AG08396 (cell line): Measurements from ENCODE around the gene SH2D1B.

Experiments used
- DNase-seq: peaks from one replicate; pipeline ENCODE4 v3.0.0; 2012; ENCODE audit warnings: low spot score, mixed read lengths

Gene SH2D1B

DNA sequence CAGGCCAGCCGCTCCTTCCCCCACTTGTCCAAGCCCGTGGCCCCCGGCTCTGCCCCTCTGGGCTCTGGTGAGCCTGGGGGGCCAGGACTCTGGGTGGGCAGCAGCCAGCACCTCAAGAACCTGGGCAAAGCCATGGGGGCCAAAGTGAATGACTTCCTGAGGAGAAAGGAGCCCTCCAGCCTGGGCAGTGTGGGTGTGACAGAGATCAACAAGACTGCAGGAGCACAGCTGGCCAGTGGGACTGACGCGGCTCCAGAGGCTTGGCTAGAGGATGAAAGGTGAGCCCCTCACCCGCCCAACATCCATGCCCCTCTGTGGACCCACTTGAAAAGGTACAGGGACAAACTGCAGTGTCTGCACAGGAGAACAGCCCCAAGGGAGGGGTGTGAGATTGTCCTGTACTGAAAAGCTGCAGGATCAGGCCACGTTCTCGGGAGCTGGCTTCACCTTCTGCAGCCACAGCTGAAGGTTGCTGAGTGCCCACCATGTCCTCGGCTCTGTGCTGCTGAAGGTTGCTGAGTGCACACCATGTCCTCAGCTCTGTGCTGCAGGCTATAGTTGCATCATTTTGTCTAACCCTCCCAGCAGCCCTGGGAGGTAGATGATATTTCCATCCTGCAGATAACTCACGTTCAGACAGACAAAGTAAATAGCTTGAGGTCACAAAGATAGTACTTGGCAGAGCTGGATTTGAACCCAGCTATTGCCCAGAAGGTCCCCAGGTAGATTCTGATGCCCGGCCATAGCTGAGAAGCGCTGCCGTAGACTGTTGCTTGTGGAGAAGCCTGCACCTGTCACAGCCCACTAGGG is 29.8 kb downstream of the SH2D1B start:
- DNase-seq, result no peak

DNA sequence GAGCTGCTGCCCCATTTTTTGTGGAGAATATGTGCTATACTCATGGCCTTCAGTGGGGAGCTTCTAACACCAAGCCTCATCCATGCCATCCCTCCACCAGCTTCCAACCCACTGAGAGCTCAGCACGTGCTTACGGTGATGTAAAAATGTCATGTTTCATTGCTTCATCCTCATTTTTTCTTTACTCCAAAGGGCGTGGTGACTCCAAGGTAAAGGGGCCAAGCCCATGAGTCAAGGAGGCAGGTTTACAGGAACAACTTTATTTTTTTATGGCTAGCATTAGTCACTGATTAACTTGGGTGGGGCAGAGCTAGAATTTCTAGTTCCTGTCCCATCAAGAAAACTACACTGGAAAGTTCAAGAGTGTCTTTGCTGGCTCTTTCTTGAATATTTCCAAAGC is 30.6 kb downstream of the SH2D1B start, which contains the start of gene C1orf226:
Gene C1orf226 (plus strand): TSS at position 346 of the 400 bp plus-strand sequence. CDS start 174 bp downstream, outside the sequence.
- DNase-seq, result no peak

DNA sequence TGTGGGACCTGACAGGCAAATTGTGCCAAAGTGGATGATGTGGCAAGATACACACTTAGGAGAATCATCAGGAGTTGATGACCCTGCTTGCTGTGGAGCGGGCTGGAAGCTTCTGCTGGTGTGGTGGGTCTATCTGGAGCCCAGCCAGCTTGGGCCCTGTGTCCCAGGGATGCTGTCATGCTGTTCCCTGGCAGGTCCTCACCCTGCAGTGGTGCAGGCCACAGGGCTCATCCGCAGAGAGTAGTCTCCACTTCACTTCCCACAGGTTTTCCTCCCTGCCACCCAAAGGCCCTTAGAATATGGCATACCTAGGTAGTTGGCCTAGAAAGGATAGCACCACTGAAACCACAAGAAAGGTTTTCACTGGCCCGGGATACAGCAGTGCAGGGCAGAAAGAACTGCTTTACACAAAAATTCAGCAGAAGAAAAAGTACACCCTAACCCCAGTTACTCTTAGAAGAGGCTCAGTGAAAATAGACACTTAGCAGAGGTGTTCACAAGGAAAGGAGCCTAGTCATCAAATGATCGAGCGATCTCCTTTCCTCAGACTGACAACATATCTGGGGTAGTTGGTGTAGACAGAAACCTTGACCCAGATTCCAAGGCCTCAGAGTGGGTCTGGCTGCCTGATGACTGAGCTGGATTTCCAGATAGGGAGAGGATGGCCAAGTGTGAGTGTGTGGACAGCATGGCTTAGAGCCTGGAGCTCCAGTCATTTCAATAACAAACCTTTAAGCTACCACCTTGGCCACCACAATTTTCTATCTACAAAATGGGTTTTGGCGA is 31.7 kb downstream of the SH2D1B start:
- no peak for DNase-seq

DNA sequence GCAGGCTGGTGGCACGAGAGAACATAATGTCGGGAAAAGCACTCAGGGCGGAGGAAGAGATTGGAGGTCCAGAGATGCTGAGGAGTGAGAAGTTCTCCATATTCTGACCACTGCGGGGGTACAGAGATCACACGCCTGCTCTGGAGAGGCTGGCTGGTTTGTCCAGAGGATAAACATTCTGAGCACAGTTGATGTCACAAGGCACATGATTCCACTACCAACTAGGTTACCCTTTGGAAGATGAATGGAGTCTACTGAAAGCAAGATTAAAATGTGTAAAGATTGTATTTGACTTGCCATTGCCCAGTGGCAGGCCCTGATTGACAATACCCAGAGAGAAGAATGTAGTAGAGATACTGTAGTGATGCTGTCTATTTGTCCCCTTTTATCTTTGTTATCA is 35.2 kb downstream of the SH2D1B start, which contains the start of gene SPATA46:
Gene SPATA46 (minus strand): TSS at position 164 of the 400 bp plus-strand sequence. CDS start 64 bp downstream, at position 100.
- DNase-seq, result no peak

GRCh38 chr1:162375463-162375862 is 36.5 kb downstream of the SH2D1B start:
- DNase-seq, result no peak

DNA sequence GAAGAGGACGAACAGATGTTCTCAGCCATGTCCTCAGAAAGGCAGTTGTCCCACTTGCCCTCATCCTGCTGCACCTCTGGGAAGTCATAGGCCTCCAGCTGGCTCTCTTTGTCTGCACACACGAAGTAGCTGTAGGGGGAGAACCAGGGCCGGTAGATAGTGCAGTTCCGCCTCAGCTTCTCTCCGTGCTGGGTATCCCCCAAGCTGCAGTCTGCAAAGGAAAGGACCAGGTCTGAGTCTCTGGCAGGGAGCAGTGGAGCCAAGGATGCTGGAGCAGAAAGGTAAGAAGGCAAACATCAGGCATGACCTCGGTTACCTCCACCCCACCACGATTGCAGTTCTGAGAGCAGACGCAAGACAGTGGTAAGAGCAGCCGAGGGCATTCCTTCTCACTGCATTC is 37.5 kb downstream of the SH2D1B start:
- DNase-seq, result no peak

GRCh38 chr1:162373541-162374260 is 38.2 kb downstream of the SH2D1B start:
- peak; percentile 29 for DNase-seq

GRCh38 chr1:162373072-162373427 is 38.9 kb downstream of the SH2D1B start:
- DNase-seq, result no peak

- DNase-seq, result no peak
Measured at GRCh38 chr1:162372159-162373071, 39.5 kb downstream of the SH2D1B start.

GRCh38 chr1:162371611-162372010 is 40.3 kb downstream of the SH2D1B start:
- peak; percentile 49 for DNase-seq

GRCh38 chr1:162370721-162371120 is 41.2 kb downstream of the SH2D1B start:
- no peak for DNase-seq

DNA sequence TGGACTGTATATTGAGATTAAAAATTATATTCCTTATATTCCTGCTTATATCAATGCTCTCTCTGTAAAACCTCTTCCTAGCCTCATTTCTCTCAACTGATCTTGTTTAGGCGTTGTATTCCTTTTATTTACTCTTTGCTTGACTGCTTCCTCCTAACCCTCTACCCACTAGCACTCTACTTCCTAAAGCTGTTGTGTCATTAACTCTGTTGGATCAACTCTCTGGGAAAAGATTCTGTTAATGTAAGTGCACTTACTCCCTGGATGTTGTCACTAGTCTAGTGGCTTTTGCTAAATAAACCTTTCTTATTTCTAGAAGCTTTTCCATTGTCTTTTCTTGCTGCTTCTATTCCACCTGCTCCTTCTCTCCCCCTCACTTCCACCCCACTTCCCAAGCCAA is 41.8 kb downstream of the SH2D1B start:
- no peak for DNase-seq

GRCh38 chr1:162369571-162369970 is 42.4 kb downstream of the SH2D1B start:
- no peak for DNase-seq

GRCh38 chr1:162368451-162368850 is 43.5 kb downstream of the SH2D1B start:
- DNase-seq, result no peak

- no peak for DNase-seq
Measured at GRCh38 chr1:162367772-162368171, 44.2 kb downstream of the SH2D1B start.

DNA sequence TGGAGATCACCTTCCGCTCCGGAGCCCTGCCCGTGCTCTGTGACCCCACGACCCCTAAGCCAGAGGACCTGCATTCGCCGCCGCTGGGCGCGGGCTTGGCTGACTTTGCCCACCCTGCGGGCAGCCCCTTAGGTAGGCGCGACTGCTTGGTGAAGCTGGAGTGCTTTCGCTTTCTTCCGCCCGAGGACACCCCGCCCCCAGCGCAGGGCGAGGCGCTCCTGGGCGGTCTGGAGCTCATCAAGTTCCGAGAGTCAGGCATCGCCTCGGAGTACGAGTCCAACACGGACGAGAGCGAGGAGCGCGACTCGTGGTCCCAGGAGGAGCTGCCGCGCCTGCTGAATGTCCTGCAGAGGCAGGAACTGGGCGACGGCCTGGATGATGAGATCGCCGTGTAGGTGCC is 44.9 kb downstream of the SH2D1B start:
- DNase-seq, result no peak

DNA sequence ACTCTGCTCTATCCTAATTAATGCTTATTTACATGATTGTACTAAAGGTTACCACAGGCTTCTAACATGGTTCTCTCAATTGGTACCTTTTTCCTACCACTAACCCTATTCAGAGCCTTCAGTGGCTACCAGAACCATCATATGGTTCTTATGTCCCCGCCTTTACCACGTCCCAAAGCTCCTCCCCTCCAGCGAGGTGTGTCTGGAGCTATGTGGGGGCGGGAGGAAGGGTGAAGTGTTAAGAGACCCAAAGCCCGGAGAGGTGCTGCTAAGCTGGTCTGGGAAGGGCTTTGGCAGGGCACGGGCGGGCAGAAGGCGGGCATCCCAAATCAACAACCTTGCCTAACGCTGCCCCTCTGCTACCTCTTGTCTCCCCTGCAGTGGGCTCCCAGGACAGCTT is 45.3 kb downstream of the SH2D1B start:
- no peak for DNase-seq

- DNase-seq, result no peak
Measured at GRCh38 chr1:162366149-162366548, 45.8 kb downstream of the SH2D1B start.

DNA sequence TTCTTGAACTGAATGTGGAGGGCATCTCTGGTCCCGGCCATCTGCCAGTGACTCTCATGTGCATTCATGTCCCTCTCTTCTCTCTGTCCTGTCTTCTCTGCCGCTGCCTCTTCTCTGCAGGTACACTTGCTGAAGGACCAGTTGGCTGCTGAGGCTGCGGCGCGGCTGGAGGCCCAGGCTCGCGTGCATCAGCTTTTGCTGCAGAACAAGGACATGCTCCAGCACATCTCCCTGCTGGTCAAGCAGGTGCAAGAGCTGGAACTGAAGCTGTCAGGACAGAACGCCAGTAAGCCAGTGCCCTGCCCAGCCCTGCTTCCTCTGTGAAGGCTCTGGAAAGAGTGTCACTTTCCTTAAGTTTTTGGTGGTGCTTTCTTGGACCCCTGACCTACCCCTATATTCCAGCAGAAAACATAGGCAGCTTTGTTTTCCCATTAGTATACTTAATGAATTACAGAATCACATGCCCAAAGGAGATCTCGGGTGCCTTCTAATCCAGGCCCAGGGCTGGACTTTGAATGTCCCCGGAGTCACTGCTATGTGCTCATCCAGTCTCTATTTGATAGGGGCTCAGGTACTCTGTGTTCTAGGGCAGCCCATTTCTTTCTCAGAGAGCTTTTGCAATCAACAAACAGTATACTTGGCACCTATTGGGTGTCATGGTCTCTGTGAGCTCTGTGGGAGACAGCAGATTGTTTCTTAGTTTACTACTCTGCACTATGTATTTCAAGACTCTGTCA is 46.5 kb downstream of the SH2D1B start:
- DNase-seq, result no peak

- no peak for DNase-seq
Measured at GRCh38 chr1:162364498-162364897, 47.4 kb downstream of the SH2D1B start.

DNA sequence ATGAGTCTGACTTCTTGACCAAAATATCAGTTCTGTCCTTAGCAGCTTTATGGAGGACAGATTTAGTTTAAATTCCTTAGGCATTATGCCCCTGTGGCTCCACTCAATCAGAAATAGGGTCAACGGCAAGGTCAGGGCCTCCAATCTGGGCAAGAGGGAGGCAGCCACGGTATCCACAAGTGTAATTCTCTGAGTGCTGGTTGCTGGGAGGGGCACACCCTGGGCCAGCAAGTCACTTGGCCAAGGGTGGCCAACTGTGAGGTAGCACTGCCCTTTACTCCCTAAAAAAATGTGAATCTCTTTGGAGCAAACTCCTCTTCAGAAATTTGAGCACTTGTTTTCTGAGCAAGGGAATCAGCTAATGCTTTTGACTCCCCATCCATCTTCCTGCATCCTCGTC is 48.1 kb downstream of the SH2D1B start:
- no peak for DNase-seq
